PFSK-1 (cell line): Measurements from ENCODE around the gene RIPOR2.

Experiments
- FOXP2 ChIP-seq: optimal IDR thresholded peaks from 2 replicates; pipeline ENCODE3; 2011; ENCODE audit warnings: borderline replicate concordance, control low read depth, inconsistent platforms; ENCODE audit not compliant: insufficient read depth; ENCODE audit errors: extremely low read length, extremely low read depth
- POLR2AphosphoS5 ChIP-seq: IDR thresholded peaks from 2 replicates; pipeline ENCODE4 v1.6.1; 2012; ENCODE audit warnings: low read depth, mild to moderate bottlenecking, control low read depth, low read length, moderate library complexity
- REST ChIP-seq, 2 experiments: IDR thresholded peaks; 2 replicates each; pipeline versions ENCODE4 v1.6.1 to v1.8.0; 2011 to 2012; ENCODE audit warnings: low read depth in 2 of 2, low read length in 2 of 2, control low read depth in 1 of 2, inconsistent platforms in 1 of 2, mild to moderate bottlenecking in 1 of 2, moderate library complexity in 1 of 2; ENCODE audit not compliant: insufficient read depth in 1 of 2
- SIN3A ChIP-seq: IDR thresholded peaks from 2 replicates; pipeline ENCODE4 v1.6.1; 2012; ENCODE audit warnings: mild to moderate bottlenecking, low read length, moderate library complexity, borderline replicate concordance; ENCODE audit not compliant: insufficient read depth
- TAF1 ChIP-seq: IDR thresholded peaks from 2 replicates; pipeline ENCODE4 v1.6.1; 2012; ENCODE audit warnings: low read length, control low read depth, borderline replicate concordance; ENCODE audit not compliant: insufficient read depth

Gene RIPOR2

DNA sequence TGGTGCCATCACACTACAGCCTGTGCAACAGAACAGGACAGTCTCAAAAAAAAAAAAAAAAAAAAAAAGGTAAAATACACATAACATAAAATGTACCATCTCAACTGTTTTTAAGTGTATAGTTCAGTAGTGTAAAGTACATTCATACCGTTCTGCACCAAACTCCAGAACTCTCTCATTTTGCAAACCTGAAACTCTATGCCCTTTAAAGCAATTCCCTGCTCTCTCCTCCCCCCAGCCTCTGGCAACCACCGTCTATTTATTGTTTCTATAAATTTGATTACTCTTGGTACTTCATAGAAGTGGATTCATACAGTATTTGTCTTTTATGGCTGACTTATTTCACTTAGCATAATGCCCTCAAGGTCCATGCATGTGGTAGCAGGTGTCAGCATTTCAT is 12.9 kb downstream of the RIPOR2 start:
- TF ChIP-seq SIN3A (no peak), TAF1 (no peak), FOXP2 (no peak), REST (IDR thresholded peaks at IDR 0.05; ENCODE audit: insufficient read depth in 1 of 2, low read depth in 2 of 2, low read length in 2 of 2) (no peak), POLR2AphosphoS5 (no peak)

GRCh38 chr6:24922170-24922569 is 13.6 kb downstream of the RIPOR2 start:
- TF ChIP-seq TAF1 (no peak), FOXP2 (no peak), REST (IDR thresholded peaks at IDR 0.05; ENCODE audit: insufficient read depth in 1 of 2, low read depth in 2 of 2, low read length in 2 of 2) (no peak), POLR2AphosphoS5 (no peak), SIN3A (no peak)

DNA sequence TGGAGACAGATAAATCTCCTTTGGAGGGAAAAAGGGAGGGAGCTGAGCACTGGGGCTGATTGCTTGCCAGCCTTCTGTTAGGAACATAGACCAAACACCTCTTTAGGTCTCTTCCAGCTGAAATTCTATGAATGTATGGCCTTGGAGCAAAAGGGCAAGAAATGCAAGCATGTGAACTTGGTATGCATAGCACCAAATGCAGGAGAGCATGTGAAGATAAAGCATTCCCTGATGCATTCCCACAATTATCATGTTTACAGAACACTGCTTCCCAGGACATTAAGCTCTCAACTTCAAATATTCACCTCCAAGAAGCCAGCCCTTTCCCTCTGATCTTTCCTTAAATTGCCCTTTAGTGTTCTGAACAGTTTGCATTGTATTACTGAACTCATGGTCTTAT is 15.6 kb downstream of the RIPOR2 start:
- no peak for TF ChIP-seq TAF1
- TF ChIP-seq FOXP2, result no peak
- no peak for TF ChIP-seq SIN3A
- no peak for TF ChIP-seq REST (IDR thresholded peaks at IDR 0.05; ENCODE audit: insufficient read depth in 1 of 2, low read depth in 2 of 2, low read length in 2 of 2)
- TF ChIP-seq POLR2AphosphoS5, result no peak

DNA sequence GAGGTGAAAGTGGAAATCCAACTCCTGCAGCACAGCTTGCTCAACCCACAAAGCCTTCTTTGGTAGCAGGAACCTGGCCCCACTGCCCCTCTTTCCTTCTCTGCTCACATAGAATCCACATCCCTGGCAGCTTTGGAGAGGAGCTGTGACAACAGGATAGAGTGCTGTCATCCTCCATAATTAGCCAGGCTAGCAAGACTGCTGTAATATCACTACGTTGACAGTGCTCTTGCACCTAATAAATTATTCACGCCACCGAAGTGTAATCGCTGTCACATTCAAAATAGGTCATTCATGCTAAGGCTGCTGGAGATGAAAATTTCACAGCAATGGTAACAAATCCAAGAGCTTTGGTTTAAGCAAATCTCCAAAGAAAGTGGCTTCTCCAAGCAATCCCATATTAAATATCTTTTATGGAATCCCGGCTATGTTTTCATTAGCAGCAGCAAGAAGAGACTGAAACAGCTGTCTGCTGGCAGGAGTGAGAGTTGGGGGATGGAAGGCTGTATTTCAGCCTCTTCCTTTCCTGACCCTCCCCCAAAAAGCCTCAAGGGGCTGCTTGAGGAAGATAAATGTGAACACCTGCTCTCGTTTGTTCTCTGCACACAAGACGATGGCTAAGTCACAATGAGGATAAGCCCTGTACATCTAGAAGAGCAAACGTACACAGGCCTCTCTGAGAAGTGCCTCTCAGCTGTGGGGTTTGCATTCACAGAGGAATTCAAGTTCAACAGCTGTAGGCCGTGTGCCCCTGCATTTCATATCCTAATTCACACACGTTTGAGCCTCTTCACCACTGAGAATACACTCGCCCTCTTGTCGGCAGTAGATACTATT is 16.5 kb downstream of the RIPOR2 start:
- TF ChIP-seq POLR2AphosphoS5 (no peak), FOXP2 (no peak), SIN3A (no peak), REST (IDR thresholded peaks at IDR 0.05; ENCODE audit: insufficient read depth in 1 of 2, low read depth in 2 of 2, low read length in 2 of 2) (no peak), TAF1 (no peak)

DNA sequence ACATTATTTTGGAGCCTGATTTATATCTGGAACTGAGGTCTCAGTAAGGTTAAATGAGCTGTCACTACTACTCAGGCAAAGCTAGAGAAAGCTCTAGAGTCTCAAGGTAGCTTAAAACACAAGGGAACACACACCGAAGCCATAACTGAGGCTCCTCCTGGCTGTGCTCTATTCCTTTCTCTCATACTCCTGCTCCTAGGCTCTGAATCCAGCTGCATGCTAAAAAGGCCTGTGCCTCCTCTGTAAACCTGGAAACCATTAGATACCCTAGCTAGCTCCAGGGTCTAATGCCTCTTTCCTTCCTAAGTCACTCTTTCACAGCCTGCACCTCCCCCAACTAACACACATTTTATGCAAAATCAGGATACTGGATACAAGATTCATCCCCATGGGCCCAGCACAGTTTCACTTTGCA is 17.1 kb downstream of the RIPOR2 start:
- TF ChIP-seq POLR2AphosphoS5, result no peak
- no peak for TF ChIP-seq TAF1
- no peak for TF ChIP-seq REST (IDR thresholded peaks at IDR 0.05; ENCODE audit: insufficient read depth in 1 of 2, low read depth in 2 of 2, low read length in 2 of 2)
- no peak for TF ChIP-seq SIN3A
